ENCODE measurements around the gene LAMA1.

LAMA1 gene

GRCh38 chr18:7000484-7001096 lies 117.0 kb downstream of the LAMA1 start:
- peak in 4 of 58 donors; percentile 5 to 21 (median 14) for DNase-seq

DNA sequence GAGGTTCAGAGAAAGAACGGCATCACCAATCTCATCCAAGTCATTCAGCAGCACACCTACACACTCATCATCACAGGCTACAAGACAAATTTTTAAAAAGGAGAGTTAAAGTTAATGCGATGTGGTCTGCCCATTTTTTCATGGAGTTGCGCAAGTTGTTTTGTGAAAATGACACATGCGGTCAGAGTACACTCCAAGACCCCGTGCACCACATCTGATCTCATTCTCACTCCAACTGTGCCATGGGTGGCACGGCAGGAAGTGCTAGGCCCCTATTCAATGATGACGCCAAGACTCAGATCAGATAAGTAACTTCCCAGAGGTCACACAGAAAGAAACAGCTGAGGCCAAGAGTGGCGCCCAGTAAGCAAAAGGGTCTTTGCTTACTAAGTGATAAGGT lies 119.8 kb downstream of the LAMA1 start:
- no peak for DNase-seq

DNA sequence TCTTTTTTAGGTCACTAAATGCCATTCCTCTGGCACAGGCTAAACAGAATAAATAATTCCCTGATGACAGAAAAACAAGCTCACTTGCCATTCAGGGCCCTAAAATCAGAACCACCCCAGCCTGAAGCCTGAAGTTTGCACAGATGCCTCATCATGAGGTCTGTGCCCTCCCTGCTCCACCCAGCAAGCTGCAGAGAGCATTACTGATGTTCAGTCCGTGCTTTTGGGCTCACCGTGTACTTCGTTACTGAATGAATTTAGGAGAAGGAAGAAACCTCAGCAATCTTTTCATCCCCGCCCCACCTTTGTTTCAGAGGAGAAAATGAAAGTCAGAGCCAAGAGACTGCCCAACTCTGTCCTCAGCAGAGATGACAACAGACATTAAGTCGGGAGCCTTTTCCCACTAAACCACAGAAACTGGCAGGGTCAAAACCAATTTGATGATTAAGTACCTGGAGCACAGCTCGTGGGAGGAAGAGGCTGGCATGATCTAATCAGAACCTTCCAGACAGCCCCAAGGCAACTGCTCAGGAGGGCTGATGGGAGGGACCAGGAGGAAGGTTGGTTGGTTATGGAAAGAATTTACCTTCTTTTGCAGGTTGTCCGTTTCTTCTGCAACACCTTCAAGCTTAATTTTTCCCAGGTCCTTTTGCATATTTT lies 122.7 kb downstream of the LAMA1 start:
- DNase-seq: no peak

DNA sequence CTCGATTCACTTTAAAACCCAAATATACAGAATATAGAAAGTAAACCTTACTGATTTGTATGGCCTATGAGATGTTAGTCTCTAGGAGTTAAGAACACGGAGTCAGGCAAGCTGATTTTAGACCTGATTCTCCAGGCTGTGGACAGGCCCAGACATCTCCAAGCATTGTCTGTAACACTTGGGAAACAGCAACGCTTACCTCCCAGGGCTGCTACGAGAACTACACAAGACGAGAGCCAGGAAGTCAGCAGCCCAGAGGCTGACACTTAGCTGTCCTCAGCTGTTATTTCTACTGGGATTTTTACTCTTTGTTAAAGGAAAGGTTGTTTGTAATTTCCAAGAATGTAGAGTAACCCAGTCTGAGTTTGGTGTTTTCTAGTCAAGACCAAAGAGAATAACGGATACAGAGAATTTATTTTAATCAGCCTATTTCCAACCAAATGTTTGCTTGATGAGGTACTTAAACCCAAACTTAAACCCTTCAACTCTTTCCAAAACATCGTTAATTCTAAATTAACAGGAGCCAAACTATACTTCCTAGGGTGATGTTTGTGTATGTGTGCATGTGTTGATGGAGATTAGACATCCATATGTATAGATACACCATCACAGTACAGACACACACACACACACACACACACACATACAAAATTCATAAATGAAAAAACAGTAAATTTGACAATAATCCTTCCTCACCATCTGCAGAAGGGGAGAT lies 123.4 kb downstream of the LAMA1 start:
- DNase-seq: no peak

DNA sequence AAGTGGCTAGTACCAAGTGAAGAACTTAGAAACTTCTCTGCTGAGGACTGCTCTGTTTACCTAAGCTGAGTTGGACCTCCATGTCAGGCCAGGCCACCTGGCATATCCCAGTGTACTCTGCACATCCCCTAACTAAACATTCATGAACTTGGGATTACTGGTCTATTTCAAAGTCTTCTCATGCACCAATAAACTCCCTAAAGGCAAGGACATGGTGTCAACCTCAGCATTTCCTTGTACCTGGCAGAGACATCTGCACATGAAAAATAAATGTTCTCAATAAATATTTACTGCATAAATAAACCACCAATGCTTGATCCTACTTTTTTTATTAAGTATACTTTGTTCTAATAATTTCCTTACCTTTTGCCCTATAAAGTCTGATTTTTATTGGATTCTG lies 124.8 kb downstream of the LAMA1 start:
- no peak for DNase-seq

GRCh38 chr18:6983366-6983765 lies 134.2 kb downstream of the LAMA1 start:
- DNase-seq: no peak

DNA sequence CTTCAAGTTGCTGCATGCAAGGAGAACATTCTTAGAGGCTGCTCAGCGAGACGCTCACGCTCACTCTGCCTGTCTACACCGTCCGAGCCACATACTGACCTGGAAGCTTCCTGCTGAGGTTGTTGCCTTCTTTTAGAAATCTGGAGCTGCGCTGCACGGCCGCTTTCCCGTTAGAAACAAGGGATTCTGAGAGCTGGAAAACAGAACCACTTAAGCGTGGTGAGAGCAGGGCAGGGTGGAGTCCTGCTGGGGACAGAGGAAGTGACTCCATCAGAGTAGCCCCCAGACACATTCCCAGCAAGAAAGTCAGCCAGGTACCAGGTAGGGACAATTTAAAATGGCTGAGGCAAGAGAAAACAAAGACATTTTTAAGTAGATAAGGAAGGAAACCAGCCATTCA lies 135.2 kb downstream of the LAMA1 start:
- no peak for DNase-seq

- no peak for DNase-seq
Observed at GRCh38 chr18:6980363-6980762, 137.2 kb downstream of the LAMA1 start.

GRCh38 chr18:6979954-6980353 lies 137.6 kb downstream of the LAMA1 start:
- DNase-seq: no peak

DNA sequence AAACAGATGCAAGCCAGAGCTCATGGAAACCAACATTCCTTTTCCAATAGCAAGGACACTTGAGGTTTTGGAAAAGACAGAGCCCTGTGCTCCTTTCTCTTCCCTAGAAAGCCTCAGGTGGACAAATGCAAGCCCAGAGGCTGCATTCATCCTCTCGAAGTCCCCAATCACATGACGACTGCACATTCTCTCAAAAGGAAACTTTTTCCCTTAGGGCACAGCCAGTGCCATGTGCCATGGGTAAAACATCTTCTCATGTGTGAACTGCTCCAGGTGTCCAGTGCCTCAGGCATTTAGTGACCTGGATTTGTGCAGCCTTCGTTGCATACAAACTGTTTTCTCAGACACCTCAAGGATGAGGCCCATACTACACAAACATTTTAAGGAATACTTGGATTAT lies 140.7 kb downstream of the LAMA1 start:
- DNase-seq: no peak

DNA sequence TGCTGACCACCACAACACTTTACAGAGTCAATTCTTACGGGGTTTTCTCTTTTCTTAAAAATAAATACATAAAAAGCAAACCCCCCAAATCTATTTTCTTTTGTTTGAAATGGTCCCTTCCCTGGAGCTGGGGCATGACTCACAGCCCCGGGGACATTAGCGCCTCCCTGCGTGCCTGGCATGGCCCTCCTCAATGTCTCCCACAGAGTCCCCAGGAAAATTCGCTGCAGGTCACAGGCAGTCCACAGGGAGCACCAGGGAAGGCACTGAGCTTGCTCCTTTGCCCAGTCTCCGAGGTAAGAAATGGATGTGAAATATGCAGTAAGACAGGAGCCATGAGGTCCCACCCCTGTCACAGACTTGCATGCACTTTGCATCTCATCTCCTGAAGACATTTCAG lies 142.5 kb downstream of the LAMA1 start:
- no peak for DNase-seq

DNA sequence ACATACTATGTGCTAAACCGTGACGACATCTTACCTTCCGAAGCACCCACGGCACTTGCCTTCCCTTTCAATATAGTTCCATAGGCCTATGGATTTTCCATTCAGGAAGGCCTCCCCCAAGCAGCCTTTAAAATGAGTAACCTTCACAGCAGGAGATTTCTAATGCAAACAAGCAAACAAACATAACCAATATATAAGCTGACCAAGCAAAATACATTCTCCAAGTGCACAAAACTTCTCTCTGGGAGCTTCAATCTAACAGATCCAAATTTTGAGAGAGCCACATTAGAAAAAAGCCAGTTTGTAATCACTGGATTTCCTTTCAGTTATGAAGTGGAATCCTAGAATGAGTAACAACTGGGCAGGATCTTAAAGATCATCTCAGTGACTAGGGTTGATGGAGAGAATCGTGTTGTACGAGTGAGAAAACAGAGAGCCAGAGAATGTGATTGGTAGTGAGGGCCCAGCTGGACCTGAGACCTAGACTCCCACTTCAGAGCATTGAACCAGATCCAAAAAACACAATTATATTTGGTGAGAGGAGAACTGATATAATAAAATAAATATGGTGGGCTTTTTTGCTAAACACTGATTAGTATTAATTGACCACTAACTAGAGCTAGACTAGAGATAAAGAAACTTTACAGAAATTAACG lies 145.6 kb downstream of the LAMA1 start:
- no peak for DNase-seq

DNA sequence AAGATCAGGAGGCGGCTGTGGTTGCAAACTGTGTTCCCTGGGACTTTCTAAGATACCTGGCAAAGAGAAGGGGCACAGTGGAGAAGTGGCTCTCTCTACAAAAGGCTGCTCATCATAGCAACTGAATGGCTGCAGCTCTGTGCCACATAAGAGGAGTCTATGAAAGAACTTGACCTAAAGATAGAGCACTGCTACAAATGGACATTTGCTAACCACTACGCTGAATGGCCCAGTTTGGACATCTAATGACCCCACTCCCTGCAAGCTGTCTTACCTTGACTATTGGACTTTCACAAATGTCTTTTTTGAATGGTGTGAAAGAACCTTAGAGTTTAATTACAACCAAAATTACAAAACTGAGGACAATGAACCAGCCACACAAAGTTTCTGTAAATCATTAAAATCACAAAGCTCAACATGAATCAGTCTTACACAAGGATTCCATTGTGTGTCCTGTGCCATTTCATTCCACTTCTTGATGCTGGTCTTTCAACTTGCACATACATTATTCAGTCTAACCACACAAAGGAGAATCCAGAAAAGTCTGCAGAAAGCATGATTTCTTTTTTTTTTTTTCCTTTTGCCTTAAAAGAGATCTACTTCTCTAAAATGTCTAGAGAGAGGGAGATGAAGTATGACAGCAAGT lies 154.0 kb downstream of the LAMA1 start:
- DNase-seq: no peak

- no peak for DNase-seq
Observed at GRCh38 chr18:6962571-6963451, 154.8 kb downstream of the LAMA1 start.

DNA sequence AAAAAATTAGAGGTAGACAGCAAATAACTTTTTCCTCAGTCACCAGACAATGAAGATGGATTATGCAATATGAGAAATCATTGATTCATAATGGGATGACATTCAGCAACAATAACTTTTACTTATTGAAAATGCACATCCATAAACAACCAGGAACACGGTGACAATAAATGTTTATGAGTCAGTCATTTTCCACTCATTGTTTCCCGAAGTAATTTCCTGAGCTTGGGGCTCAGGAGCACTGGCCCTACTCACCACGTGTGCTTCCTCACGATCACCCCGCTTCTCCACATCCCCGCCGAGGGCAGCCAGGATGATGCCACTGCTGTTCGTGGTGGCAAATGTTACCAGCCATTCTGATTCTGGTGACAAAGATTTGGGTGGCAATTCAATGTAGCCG lies 156.3 kb downstream of the LAMA1 start:
- no peak for DNase-seq

DNA sequence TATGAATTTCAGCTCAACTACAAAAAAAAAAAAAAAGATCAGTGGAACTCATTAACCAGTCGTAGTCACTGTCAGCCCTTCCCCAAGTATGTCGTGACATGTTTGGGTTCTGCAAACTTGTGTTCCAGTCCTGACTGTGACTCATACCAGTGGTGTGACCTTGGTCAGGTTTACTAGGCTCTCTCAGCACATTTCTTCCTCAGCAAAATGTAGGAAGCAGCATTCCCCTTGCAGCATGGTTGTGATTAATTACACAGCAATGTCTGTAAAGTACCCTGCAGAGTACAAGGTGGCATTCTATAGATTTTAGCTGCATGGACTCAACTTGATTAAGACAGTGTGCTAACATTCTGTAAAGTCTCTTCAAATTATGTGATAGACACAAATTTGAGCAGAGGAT lies 156.9 kb downstream of the LAMA1 start:
- DNase-seq: no peak

DNA sequence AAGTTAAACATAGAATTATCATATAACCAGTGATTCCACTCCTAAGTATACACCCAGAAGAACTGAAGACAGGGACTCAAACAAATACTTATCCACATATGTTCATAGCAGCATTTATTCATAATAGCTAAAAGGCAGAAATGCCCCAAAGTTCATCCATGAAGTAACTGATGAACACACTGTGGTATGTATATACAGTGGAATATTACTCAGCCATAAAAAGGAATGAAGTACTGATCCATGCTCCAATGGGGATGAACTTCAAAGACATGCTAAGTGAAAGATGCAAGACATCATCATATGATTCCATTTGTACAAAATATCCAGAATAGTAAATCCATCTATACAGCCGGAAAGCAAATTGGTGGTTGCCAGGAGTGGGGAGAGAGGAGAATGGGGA lies 157.5 kb downstream of the LAMA1 start:
- no peak for DNase-seq

DNA sequence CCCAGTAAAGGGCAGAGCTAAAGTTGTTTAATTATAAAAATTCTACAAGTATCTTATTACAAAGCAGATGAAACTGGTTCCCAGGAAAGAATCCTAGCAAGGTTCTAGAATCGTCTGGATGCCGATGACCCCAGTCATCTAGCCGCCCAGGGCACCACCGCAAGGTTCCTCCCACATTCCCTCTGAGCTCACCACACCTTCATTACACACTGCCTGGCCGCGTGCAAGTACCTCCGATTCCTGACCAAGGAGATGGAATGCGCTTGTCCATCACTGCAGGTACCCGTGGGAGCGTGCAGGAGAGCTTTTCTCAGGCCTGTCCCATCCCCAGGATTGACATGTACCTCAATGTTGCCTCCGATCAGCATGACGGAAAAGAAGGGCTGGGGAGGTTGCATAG lies 158.5 kb downstream of the LAMA1 start:
- DNase-seq: no peak

DNA sequence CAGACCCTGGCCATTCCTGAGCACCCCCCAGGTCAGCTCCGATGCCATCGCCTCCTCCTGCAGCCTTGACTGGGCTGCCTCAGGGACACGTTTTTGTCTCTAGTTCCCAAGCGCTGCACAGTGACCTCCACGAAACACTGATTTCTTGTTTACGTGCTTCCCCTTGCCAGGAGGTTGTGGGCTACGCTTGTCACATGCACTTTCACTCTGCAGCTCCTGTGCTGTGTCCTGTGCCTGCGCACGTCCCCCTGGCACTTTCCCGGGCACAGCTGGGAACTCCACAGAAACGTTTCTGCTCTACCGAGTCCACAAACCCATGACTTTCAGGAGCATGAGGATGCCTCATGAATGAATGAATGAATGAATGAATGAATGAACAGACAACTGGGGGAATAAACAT lies 160.6 kb downstream of the LAMA1 start:
- DNase-seq: no peak

DNA sequence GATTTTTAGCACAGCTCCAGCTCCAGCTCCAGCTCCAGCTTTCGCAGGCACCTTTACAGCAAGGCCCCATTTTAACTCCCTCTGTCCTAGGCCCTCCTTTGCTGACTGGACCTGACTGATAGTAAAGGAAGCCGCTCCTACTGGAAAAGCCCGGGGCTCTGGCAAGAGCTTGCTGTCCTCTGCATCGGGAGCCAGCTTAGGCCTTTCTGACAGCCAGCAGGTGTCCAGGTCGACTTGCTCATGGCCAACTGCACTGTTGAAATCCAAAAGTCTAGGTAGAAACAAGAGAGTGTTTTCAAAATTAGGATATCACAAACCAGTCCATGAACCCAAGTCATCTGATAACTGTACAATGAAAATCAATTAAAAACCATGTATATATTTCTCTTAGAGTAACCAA lies 161.1 kb downstream of the LAMA1 start:
- no peak for DNase-seq

DNA sequence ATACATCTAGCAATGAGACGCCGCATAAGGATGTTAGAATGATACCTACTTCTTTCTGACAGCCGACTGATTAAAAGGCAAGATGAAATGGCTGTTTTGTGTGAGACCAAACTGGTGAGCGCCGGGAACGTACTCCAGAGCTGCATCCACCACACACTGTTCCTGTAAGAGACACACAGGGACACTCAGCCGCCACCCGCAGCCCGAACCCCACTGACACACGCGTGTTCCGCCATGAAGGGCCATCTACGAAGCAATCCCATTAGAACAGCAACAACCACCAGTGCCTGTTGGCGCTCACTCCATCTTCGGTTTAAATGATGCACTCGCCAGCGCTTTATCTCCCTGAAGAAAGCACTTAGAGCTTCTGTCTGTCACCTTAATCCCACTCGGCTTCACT lies 162.3 kb downstream of the LAMA1 start:
- no peak for DNase-seq
